Caco-2 (cell line): ENCODE measurements around the gene ZDHHC14. TPM values are rescaled to one million over a fixed set of nuclear protein-coding genes. Genes with fewer than 3 reads are reported as not detected.

Experiments
- BruUV-seq: library from RNA; stranded (reverse); fragments of 400-500 nt; replicated peaks from 2 replicates; lab custom pipeline; 2021; lab: Mats Ljungman, UMichigan
- CTCF ChIA-PET: fragments of 300-600 bp; sonication (Branson Sonifier 250); formaldehyde crosslinking; loops from one replicate; lab custom pipeline; 2022; ENCODE audit warnings: antibody characterized with exemption; lab: Charles Lee
- POLR2A ChIA-PET: fragments of 300-600 bp; sonication (Branson Sonifier 250); formaldehyde crosslinking; loops from one replicate; lab custom pipeline; 2022; ENCODE audit warnings: antibody characterized with exemption; lab: Charles Lee
- DNase-seq, 2 experiments: peaks; one replicate each; pipeline versions ENCODE4 v3.0.0 to v3.0.0-alpha.2; 2020 to 2022
- H3K27me3 ChIP-seq: replicated peaks from 2 replicates; pipeline ENCODE4 v1.6.0; 2011; ENCODE audit warnings: low read length; ENCODE audit not compliant: control insufficient read depth, insufficient read depth
- H3K36me3 ChIP-seq: 2 replicates; pipeline ENCODE4 v1.5.1; 2011; ENCODE audit warnings: low read length; ENCODE audit not compliant: control insufficient read depth, insufficient read depth
- H3K4me1 ChIP-seq: fragments of 250-450 bp; sonication (Bioruptor Pico); 2 replicates; pipeline ENCODE4 v1.5.1; 2020; ENCODE audit warnings: mild to moderate bottlenecking
- H3K4me3 ChIP-seq: 2 replicates; pipeline ENCODE4 v1.5.1; 2011; ENCODE audit warnings: low read depth, mild to moderate bottlenecking, control low read depth, low read length
- H3K9me3 ChIP-seq: fragments of 250-450 bp; sonication (Bioruptor Pico); 2 replicates; pipeline ENCODE4 v1.5.1; 2020; ENCODE audit warnings: mild to moderate bottlenecking, moderate library complexity
- H3K27ac Mint-ChIP-seq: one replicate; pipeline ENCODE4 v1.8.0; 2022; ENCODE audit warnings: mixed read lengths; ENCODE audit not compliant: unreplicated experiment
- H3K27me3 Mint-ChIP-seq: one replicate; pipeline ENCODE4 v1.8.0; 2022; ENCODE audit warnings: mixed read lengths; ENCODE audit not compliant: insufficient read depth, unreplicated experiment
- H3K36me3 Mint-ChIP-seq: one replicate; pipeline ENCODE4 v1.8.0; 2022; ENCODE audit warnings: mild to moderate bottlenecking, mixed read lengths; ENCODE audit not compliant: insufficient read depth, unreplicated experiment
- H3K4me1 Mint-ChIP-seq: one replicate; pipeline ENCODE4 v1.8.0; 2022; ENCODE audit warnings: low read depth, mixed read lengths; ENCODE audit not compliant: unreplicated experiment
- H3K4me3 Mint-ChIP-seq: one replicate; pipeline ENCODE4 v1.8.0; 2022; ENCODE audit warnings: mild to moderate bottlenecking, moderate library complexity, mixed read lengths; ENCODE audit not compliant: unreplicated experiment
- H3K9me3 Mint-ChIP-seq: one replicate; pipeline ENCODE4 v1.8.0; 2022; ENCODE audit warnings: mixed read lengths; ENCODE audit not compliant: unreplicated experiment
- CTCF ChIP-seq, 2 experiments: fragments of 200-600 bp in 1 of 2; IDR thresholded peaks; 1 replicate in 1 of 2; 2 replicates in 1 of 2; pipeline versions ENCODE4 v1.5.1 to v1.8.0; 2011 to 2022; ENCODE audit warnings: antibody characterized with exemption in 1 of 2, control low read depth in 1 of 2, inconsistent platforms in 1 of 2, low read depth in 1 of 2, low read length in 1 of 2, mild to moderate bottlenecking in 1 of 2, moderate library complexity in 1 of 2; ENCODE audit not compliant: insufficient read depth in 1 of 2, severe bottlenecking in 1 of 2, unreplicated experiment in 1 of 2
- intact Hi-C: fragments of 100-400 bp; cut with micrococcal nuclease; formaldehyde crosslinking; loops from one replicate; pipeline ENCODE4 v1.10.0; 2022; ENCODE audit not compliant: unreplicated experiment
- total RNA-seq: library from RNA; stranded (reverse); gene quantifications from 2 replicates; pipeline ENCODE4 v1.2.3, GENCODE V29; 2022

The ZDHHC14 gene
- total RNA-seq, 1 experiment from 2014 or later = 22.1 TPM

GRCh38 chr6:157661652-157662051, 280.7 kb downstream of the ZDHHC14 start:
- intact Hi-C loops = no loop called here

GRCh38 chr6:157663261-157663660, 282.3 kb downstream of the ZDHHC14 start:
- Histone ChIP-seq H3K4me3 (no peak overlapping the region), H3K36me3 (no peaks in the 10 kb centered on the region; the same call in 1 of the 2 replicates), H3K27me3 (no peaks in the 10 kb centered on the region), H3K9me3 (no peaks in the 10 kb centered on the region), H3K4me1 (no peaks in the 10 kb centered on the region)
- DNase-seq = no peak
- intact Hi-C loops = no loop called here
- Mint-ChIP-seq H3K4me3 (no peak overlapping the region), H3K27me3 (no peaks in the 10 kb centered on the region), H3K27ac (no peak overlapping the region), H3K36me3 (peaks cover 18% of the 10 kb centered on the region), H3K9me3 (no peaks in the 10 kb centered on the region), H3K4me1 (peaks cover 7% of the 10 kb centered on the region)
- ChIA-PET POLR2A (no interaction called here), CTCF (no interaction called here)
- BruUV-seq = no TSS peak
- no peak for TF ChIP-seq CTCF (IDR thresholded peaks at IDR 0.05; ENCODE audit: insufficient read depth in 1 of 2, low read depth in 1 of 2, low read length in 1 of 2, severe bottlenecking in 1 of 2, unreplicated experiment in 1 of 2)

More at GRCh38 chr6:157661652-157662051, 280.7 kb downstream of the ZDHHC14 start:
- no peak overlapping the region for H3K27ac Mint-ChIP-seq
- H3K4me3 Mint-ChIP-seq = no peak overlapping the region
- no peaks in the 10 kb centered on the region for H3K27me3 Mint-ChIP-seq
- no peak for TF ChIP-seq CTCF (IDR thresholded peaks at IDR 0.05; ENCODE audit: insufficient read depth in 1 of 2, low read depth in 1 of 2, low read length in 1 of 2, severe bottlenecking in 1 of 2, unreplicated experiment in 1 of 2)
- H3K4me1 Mint-ChIP-seq = no peaks in the 10 kb centered on the region
- Histone ChIP-seq H3K9me3 (no peaks in the 10 kb centered on the region), H3K27me3 (no peaks in the 10 kb centered on the region), H3K4me1 (no peaks in the 10 kb centered on the region), H3K36me3 (peaks cover 1% of the 10 kb centered on the region; the same call in 1 of the 2 replicates), H3K4me3 (no peak overlapping the region)
- no peaks in the 10 kb centered on the region for H3K9me3 Mint-ChIP-seq
- CTCF ChIA-PET = no interaction called here
- no peak for DNase-seq
- peaks cover 12% of the 10 kb centered on the region for H3K36me3 Mint-ChIP-seq
- POLR2A ChIA-PET = no interaction called here
- no TSS peak for BruUV-seq

- DNase-seq = no peak
- no peaks in the 10 kb centered on the region for H3K27me3 ChIP-seq
- H3K9me3 Mint-ChIP-seq = no peaks in the 10 kb centered on the region
- TF ChIP-seq CTCF (IDR thresholded peaks at IDR 0.05; ENCODE audit: insufficient read depth in 1 of 2, low read depth in 1 of 2, low read length in 1 of 2, severe bottlenecking in 1 of 2, unreplicated experiment in 1 of 2) = no peak
- no peaks in the 10 kb centered on the region; the same call in 1 of the 2 replicates for H3K36me3 ChIP-seq
- H3K4me3 ChIP-seq = no peak overlapping the region
- no peaks in the 10 kb centered on the region for H3K27me3 Mint-ChIP-seq
- peaks cover 7% of the 10 kb centered on the region for H3K4me1 Mint-ChIP-seq
- intact Hi-C loops = no loop called here
- H3K27ac Mint-ChIP-seq = no peak overlapping the region
- H3K9me3 ChIP-seq = no peaks in the 10 kb centered on the region
- H3K4me3 Mint-ChIP-seq = no peak overlapping the region
- CTCF ChIA-PET = no interaction called here
- POLR2A ChIA-PET = no interaction called here
- no peaks in the 10 kb centered on the region for H3K4me1 ChIP-seq
- no TSS peak for BruUV-seq
- peaks cover 18% of the 10 kb centered on the region for H3K36me3 Mint-ChIP-seq
These were observed 284.2 kb downstream of the ZDHHC14 start for GRCh38 chr6:157665180-157665579.
